GM12892 (cell line): ENCODE measurements around the gene ARFGAP3.

Source experiments
- POLR2A ChIP-seq: IDR thresholded peaks from 2 replicates; pipeline ENCODE4 v1.6.1; 2011; ENCODE audit warnings: low read depth, low read length, control low read depth
- POLR2AphosphoS5 ChIP-seq: IDR thresholded peaks from 2 replicates; pipeline ENCODE4 v1.6.1; 2011; ENCODE audit warnings: low read depth, low read length, control low read depth
- TAF1 ChIP-seq: IDR thresholded peaks from 2 replicates; pipeline ENCODE4 v1.6.1; 2011; ENCODE audit warnings: low read depth, mild to moderate bottlenecking, control low read depth, low read length, borderline replicate concordance

- TF ChIP-seq POLR2AphosphoS5 (no peak), POLR2A (no peak), TAF1 (no peak)
Observed at GRCh38 chr22:42872821-42873220, 15.7 kb upstream of the ARFGAP3 start.
